ENCODE results near the gene STX5.
"Not testable (repeated sequence)": the region's sequence is repeated elsewhere in the genome, so short reads cannot be mapped to it uniquely, and the experiment has no call there.

STX5 gene

DNA sequence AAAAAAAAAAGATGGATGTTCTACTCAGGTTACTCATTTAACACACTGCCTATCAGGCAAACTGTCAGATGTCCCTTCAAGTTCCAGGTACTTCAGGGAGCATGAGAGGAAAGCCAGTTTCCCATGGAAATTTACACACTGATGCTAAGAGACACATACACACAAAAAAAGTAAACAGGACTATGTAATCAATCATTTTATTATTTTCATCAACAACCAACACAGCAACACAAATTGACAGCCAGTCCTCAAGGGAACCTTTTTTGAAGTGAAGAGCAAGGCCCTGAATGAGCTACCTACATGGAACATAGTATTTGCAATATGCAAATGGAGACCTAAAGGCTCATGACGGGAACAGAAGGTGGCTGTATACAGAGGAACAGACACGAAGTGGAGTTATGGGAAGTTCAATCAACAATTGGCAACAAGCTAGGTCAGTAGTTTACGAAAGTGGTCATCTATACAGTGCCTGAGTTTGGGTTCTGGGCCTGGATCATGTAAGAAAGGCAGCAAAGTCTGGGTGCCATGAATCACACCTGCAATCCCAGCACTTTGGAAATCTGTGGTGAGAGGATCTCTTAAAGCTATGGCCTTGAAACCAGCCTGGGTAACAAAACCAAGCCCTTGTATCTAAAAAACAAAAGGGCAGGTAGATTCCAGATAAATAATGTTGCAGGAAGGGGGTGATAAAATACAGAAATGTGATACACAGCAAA is 20.1 kb upstream of the STX5 start:
- Histone ChIP-seq H3K27me3 (ENCODE audit: control insufficient read depth, insufficient read depth, low read length) (no peaks in the 10 kb centered on the region), H3K4me1 (ENCODE audit: control insufficient read depth, insufficient read depth, low read length) (peaks cover 15% of the 10 kb centered on the region), H3K36me3 (ENCODE audit: control insufficient read depth, insufficient read depth, low read length) (no peaks in the 10 kb centered on the region), H3K4me3 (ENCODE audit: low read length) (no peak overlapping the region), H3K9ac (ENCODE audit: low read length) (no peak overlapping the region), H3K9me3 (ENCODE audit: control insufficient read depth, low read length) (no peaks in the 10 kb centered on the region)

GRCh38 chr11:62850911-62851806 is 19.3 kb upstream of the STX5 start:
- Histone ChIP-seq H3K36me3 (ENCODE audit: control insufficient read depth, insufficient read depth, low read length) (no peaks in the 10 kb centered on the region), H3K9me3 (ENCODE audit: control insufficient read depth, low read length) (no peaks in the 10 kb centered on the region), H3K9ac (ENCODE audit: low read length) (no peak overlapping the region), H3K4me1 (ENCODE audit: control insufficient read depth, insufficient read depth, low read length) (peaks cover 15% of the 10 kb centered on the region), H3K27me3 (ENCODE audit: control insufficient read depth, insufficient read depth, low read length) (no peaks in the 10 kb centered on the region), H3K4me3 (ENCODE audit: low read length) (no peak overlapping the region)

GRCh38 chr11:62847767-62848314 is 16.0 kb upstream of the STX5 start:
- Histone ChIP-seq H3K9ac (ENCODE audit: low read length) (no peak overlapping the region), H3K4me1 (ENCODE audit: control insufficient read depth, insufficient read depth, low read length) (peaks cover under 1% of the 10 kb centered on the region), H3K9me3 (ENCODE audit: control insufficient read depth, low read length) (no peaks in the 10 kb centered on the region), H3K36me3 (ENCODE audit: control insufficient read depth, insufficient read depth, low read length) (no peaks in the 10 kb centered on the region), H3K4me3 (ENCODE audit: low read length) (no peak overlapping the region), H3K27me3 (ENCODE audit: control insufficient read depth, insufficient read depth, low read length) (no peaks in the 10 kb centered on the region)

- Histone ChIP-seq H3K4me3 (ENCODE audit: low read length) (no peak overlapping the region), H3K9ac (ENCODE audit: low read length) (no peak overlapping the region), H3K27me3 (ENCODE audit: control insufficient read depth, insufficient read depth, low read length) (no peaks in the 10 kb centered on the region), H3K9me3 (ENCODE audit: control insufficient read depth, low read length) (no peaks in the 10 kb centered on the region), H3K36me3 (ENCODE audit: control insufficient read depth, insufficient read depth, low read length) (no peaks in the 10 kb centered on the region), H3K4me1 (ENCODE audit: control insufficient read depth, insufficient read depth, low read length) (peaks cover 10% of the 10 kb centered on the region)
Measured at GRCh38 chr11:62846177-62846576, 14.3 kb upstream of the STX5 start.

DNA sequence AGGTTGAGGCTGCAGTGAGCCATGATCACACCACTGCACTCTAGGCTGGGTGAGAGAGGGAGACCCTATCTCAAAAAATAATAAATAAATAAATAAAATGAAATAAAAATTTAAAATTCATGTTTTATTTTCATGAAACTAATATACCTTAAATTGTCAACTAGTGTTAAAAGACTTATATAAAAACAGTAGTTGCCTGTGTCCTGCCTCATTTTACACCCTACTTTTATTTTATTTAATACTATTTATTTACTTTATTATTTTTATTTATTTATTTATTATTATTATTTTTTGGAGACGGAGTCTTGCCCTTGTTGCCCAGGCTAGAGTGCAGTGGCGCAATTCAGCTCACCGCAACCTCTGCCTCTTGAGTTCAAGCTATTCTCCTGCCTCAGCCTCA is 12.3 kb upstream of the STX5 start:
- Histone ChIP-seq H3K27me3 (ENCODE audit: control insufficient read depth, insufficient read depth, low read length) (no peaks in the 10 kb centered on the region), H3K36me3 (ENCODE audit: control insufficient read depth, insufficient read depth, low read length) (no peaks in the 10 kb centered on the region), H3K9ac (ENCODE audit: low read length) (no peak overlapping the region), H3K9me3 (ENCODE audit: control insufficient read depth, low read length) (no peaks in the 10 kb centered on the region), H3K4me3 (ENCODE audit: low read length) (no peak overlapping the region), H3K4me1 (ENCODE audit: control insufficient read depth, insufficient read depth, low read length) (peaks cover 10% of the 10 kb centered on the region)

GRCh38 chr11:62843466-62843865 is 11.6 kb upstream of the STX5 start:
- Histone ChIP-seq H3K36me3 (ENCODE audit: control insufficient read depth, insufficient read depth, low read length) (no peaks in the 10 kb centered on the region), H3K4me1 (ENCODE audit: control insufficient read depth, insufficient read depth, low read length) (peaks cover 15% of the 10 kb centered on the region), H3K9me3 (ENCODE audit: control insufficient read depth, low read length) (no peaks in the 10 kb centered on the region), H3K4me3 (ENCODE audit: low read length) (no peak overlapping the region), H3K9ac (ENCODE audit: low read length) (no peak overlapping the region), H3K27me3 (ENCODE audit: control insufficient read depth, insufficient read depth, low read length) (no peaks in the 10 kb centered on the region)

DNA sequence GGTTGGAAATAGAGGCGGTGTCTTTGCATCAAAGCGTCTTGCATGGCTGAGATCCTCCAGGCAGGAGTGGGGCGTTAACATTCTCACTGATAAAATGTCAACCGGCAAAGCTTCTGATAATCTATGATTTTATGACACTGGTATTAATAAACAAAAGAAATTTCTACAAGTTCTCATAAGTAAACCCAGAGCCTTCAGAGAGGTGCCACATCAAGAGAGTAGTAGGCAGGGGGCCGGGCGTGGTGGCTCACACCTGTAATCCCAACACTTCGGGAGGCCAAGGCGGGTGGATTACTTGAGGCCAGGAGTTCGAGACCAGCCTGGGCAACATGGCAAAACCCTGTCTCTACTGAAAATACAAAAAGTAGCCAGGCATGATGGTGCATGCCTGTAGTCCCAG is 11.0 kb upstream of the STX5 start:
- H3K9me3 ChIP-seq (ENCODE audit: control insufficient read depth, low read length); H3K27me3 ChIP-seq (ENCODE audit: control insufficient read depth, insufficient read depth, low read length); H3K36me3 ChIP-seq (ENCODE audit: control insufficient read depth, insufficient read depth, low read length); H3K4me3 ChIP-seq (ENCODE audit: low read length): not testable (repeated sequence)
- H3K9ac ChIP-seq (ENCODE audit: low read length) = peak overlapping the region; percentile 89
- H3K4me1 ChIP-seq (ENCODE audit: control insufficient read depth, insufficient read depth, low read length) = peaks cover 15% of the 10 kb centered on the region

DNA sequence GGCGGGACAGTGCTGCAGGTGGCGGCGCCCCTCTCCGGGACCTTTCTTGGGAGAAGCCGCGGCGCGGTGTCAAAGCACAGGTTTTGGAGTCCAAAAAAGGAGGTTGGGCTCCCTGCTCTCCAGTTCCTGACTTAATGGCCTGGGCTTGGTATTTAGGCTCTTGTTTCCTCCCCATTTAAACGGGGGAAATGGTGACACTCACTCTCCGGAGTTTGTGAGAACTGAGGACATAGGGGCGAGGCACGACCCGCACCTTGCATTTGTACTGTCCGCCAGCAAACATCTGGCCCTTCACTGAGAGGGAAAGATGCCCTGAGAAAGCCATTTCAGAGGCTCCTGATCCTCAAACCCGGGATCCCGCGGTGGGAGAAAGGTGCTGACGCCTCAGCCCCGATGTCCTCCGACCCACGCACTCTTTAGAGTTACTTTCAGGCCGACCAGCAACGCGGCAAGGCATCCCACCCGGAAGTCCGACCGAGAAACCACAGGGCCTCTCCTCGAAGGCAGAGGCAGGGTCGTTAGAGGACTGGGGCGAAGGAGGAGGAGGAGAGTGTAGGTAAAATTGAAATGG is 10.4 kb upstream of the STX5 start:
- H3K9ac ChIP-seq (ENCODE audit: low read length) = peak overlapping the region; percentile 89
- peaks cover 15% of the 10 kb centered on the region for H3K4me1 ChIP-seq (ENCODE audit: control insufficient read depth, insufficient read depth, low read length)
- no peaks in the 10 kb centered on the region for H3K27me3 ChIP-seq (ENCODE audit: control insufficient read depth, insufficient read depth, low read length)
- no peaks in the 10 kb centered on the region for H3K9me3 ChIP-seq (ENCODE audit: control insufficient read depth, low read length)
- H3K36me3 ChIP-seq (ENCODE audit: control insufficient read depth, insufficient read depth, low read length) = no peaks in the 10 kb centered on the region
- H3K4me3 ChIP-seq (ENCODE audit: low read length) = peak overlapping the region; percentile 66

GRCh38 chr11:62841361-62842170 is 9.7 kb upstream of the STX5 start:
- no peaks in the 10 kb centered on the region for H3K36me3 ChIP-seq (ENCODE audit: control insufficient read depth, insufficient read depth, low read length)
- H3K9me3 ChIP-seq (ENCODE audit: control insufficient read depth, low read length) = no peaks in the 10 kb centered on the region
- no peaks in the 10 kb centered on the region for H3K27me3 ChIP-seq (ENCODE audit: control insufficient read depth, insufficient read depth, low read length)
- H3K4me3 ChIP-seq (ENCODE audit: low read length) = peak overlapping the region; percentile 66
- peak overlapping the region; percentile 94 for H3K9ac ChIP-seq (ENCODE audit: low read length)
- peaks cover 15% of the 10 kb centered on the region for H3K4me1 ChIP-seq (ENCODE audit: control insufficient read depth, insufficient read depth, low read length)

GRCh38 chr11:62840721-62841360 is 9.0 kb upstream of the STX5 start:
- H3K9ac ChIP-seq (ENCODE audit: low read length) = peak overlapping the region; percentile 94

More at GRCh38 chr11:62840721-62841360, 9.0 kb upstream of the STX5 start:
- H3K36me3 ChIP-seq (ENCODE audit: control insufficient read depth, insufficient read depth, low read length); H3K27me3 ChIP-seq (ENCODE audit: control insufficient read depth, insufficient read depth, low read length); H3K9me3 ChIP-seq (ENCODE audit: control insufficient read depth, low read length): not testable (repeated sequence)
- Histone ChIP-seq H3K4me3 (ENCODE audit: low read length) (peak overlapping the region; percentile 53), H3K4me1 (ENCODE audit: control insufficient read depth, insufficient read depth, low read length) (peaks cover 15% of the 10 kb centered on the region)

Measured in mucosa of stomach (tissue), 1 donor.